NCI-H774 (cell line): ENCODE measurements around the gene ACR.

ENCODE experiments used
- DNase-seq: peaks from one replicate; lab custom pipeline; 2025; lab: John Stamatoyannopoulos, UW

ACR gene

DNA sequence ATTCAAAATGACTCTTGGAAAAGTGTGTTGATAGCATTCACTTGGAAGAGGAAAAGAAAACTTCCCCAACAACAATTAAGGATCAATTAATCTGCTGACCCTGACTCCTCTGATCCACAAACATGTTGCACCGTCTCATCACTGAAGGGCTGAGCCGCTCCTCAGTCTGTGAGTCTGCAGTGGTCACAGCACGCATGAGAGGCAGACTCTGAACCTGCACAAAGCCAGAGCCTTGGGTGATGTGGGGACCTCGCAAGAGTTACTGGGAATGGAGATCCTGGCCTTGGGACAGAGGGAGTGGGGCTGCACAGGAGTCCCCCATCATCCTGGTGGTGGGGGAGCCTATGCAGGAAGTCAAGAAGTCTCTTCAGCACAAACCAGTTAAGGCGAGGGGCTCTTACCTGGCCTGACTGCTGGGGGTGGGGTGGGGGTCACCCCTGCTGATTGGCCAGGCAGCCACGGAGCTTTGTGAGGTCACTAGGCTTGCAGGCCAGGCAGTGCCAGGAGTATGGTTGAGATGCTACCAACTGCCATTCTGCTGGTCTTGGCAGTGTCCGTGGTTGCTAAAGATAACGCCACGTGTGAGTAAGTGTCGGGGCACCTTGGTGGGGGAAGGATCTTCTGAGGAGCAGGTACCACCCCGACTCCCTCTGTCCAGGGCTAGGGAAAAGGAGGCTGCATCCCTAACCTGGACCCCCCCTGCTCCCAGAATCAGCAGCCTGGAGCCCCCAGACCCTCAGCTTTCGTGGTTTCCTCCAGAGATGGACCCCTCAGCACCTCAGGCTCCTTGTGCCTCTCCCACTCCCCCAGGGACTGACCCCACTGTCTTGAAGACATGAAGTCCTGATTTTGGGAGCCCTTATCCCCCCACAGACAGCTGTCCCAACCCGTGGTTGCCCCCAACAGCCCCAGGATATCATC, at the start of gene ACR:
ACR (plus strand) TSS at position 477 of the 921 bp plus-strand sequence; CDS start at position 509, 32 bp downstream.
- no peak for DNase-seq

DNA sequence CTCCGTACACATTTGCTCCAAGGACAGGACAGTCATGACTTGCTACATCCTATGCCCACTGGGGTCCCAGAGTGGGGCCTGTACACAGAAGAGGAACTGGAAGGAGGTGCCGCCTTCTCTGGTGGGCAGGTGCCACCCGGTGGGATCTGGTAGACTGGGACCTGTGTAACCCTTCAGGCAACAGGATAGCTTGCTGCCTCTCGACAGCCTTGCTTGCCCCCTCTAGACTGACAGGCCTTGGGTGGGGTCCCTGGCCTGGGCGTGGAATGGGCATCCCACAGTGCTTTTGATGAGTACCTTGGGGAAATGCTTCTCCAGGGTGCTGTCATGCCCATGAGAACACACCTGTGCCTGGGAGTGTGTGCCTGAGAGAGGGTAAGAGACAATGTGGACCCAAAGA, 49.6 kb upstream of the ACR start:
- DNase-seq, result no peak

DNA sequence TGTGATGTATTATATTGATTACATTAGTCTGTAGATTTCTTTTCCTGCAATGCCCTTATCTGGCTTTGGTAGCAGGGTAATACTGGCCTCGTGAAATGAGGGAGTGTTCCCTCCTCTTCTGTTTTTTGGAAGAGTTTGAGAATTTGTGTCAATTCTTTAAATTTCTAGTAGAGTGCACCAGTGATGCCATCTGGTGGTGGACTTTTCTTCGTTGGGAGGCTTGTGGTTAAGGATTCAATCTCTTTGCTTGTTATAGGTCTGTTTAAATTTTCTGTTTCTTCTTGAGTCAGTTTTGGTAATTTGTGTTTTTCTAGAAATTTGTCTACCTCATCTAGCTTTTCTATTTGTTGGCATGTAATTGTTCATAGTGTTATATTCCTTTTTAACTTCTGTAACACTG, 46.5 kb upstream of the ACR start:
- no peak for DNase-seq

DNA sequence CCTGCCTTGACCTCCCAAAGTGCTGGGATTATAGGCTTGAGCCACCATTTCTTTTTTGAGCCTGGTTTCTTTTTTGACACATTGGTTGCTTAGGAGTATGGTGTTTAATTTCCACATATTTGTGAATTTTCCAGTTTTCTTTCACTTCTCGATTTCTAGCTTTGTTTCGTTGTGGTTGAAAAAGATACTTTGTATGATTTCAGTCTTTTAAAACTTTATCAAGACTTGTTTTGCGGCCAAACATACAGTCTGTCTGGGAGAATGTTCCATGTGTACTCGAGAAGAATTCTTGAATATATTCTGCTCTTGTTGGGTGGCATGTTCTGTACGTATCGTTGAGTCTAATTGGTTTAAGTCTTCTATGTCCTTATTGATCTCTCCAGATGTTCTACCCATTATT, 44.5 kb upstream of the ACR start:
- DNase-seq, result no peak

DNA sequence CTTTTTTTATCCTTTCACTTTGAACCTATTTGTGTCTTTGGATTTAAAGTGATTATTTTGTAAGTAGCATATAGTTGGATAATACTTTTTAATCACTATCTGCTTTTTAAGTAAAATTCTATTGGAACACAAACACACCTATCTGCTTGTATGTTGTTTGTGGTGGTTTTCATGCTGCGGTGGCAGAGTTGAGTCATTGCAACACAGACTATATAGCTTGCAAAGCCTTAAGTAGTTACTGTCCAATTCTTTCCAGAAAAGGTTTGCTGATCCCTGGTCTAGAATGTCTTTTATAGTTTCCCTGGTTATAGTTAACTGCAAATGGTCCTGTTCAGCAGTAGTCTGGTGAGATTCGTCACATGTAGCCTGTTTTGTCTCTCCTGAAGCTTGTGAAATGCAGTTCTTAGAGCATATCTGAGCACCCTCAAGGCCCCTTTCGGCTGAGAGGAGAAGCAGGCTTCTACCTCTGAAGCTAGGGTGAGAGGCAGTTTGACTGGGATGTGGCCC, 43.9 kb upstream of the ACR start:
- DNase-seq, result no peak

DNA sequence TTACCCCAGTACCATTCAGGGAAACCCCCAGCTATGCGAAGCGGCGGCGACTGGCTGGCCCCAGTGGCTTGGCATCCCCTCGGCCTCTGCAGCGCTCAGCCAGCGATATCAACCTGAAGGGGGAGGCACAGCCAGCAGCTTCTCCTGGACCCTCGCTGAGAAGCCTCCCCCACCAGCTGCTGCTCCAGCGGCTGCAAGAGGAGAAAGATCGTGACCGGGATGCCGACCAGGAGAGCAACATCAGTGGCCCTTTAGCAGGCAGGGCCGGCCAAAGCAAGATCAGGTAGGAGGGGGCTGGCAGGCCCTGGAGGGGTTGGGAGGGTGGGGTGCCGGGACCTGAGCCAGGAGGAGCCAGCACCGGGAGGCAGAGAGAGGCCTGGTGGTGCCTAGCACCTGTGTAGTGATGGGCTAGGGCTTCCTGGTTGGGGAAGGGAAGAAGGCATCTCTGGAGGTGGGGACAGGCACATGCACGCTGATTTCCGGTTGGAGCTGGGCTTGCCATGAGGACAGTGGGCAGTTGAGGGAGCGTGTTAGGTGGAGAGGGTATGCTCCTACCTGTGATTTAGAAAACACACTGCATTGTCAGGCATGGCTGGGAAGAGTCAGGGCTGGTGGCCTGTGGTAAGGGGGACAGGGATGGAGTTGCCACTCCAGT, 43.1 kb upstream of the ACR start:
- DNase-seq, result no peak

DNA sequence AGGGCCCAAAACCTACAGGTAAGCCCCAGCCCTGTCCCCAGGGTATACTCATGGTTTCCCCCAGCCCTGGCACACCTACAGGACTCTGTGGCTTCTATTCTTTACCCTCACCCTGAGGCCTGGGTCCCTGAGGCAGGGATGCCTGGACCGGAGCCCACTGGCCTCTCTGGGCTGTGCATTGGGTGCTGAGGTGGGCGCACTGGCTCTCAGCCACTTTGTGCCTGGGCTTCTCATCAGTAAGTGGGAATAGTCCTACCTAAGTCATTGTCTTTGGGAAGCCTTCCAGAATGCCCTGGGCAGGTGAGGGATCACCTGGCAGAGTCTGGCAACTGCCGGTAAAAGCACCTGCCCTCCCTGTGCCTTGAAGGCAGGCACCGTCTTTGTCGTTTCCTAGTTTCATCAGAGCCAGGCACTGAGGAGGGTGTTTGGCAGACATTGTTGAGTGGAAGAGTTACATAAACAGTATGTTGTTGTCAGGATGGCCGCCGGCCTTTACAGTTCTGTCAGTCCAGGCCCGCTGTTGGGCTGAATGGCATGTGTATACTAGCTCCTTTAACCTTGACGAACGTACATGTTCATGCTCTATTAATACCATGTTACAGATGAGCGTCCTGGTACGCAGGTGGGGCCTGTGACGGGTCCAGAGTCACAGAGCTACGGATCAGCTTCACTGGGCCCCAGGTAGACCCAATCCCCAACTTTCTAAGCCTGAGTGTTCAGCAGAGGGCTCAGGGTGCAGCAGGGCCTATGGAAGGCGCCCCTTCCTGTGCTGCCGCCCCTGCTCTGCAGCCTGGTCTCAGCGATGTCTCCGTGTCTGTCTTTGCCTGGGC, 42.4 kb upstream of the ACR start:
- DNase-seq, result no peak

DNA sequence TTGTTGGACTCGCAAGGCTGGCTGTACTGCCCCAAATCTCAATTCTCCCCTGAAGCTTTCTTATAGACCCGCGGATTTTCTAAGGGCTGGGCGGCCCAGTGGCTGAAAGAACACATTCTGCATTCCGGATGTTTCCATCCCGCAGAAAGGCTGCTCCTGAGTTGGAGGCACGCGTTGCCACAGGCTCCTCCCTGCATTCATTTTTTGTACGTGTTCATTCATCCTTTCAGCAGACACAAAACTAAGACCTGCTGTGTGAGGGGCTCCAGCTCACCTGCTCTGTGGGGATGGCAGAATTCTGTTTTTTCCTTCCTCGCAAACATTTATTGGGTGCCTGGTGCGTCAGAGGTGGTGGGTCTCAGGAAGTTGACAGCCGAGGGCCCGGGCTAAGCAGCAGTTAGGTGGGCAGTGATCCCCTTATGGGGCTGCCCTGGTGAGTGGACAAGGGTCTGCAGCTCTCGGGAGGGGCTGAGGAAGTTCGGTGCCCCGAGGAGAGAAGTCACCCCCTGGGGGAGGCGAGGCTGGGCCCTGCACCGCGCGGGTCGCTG, 41.7 kb upstream of the ACR start:
- DNase-seq, result no peak

DNA sequence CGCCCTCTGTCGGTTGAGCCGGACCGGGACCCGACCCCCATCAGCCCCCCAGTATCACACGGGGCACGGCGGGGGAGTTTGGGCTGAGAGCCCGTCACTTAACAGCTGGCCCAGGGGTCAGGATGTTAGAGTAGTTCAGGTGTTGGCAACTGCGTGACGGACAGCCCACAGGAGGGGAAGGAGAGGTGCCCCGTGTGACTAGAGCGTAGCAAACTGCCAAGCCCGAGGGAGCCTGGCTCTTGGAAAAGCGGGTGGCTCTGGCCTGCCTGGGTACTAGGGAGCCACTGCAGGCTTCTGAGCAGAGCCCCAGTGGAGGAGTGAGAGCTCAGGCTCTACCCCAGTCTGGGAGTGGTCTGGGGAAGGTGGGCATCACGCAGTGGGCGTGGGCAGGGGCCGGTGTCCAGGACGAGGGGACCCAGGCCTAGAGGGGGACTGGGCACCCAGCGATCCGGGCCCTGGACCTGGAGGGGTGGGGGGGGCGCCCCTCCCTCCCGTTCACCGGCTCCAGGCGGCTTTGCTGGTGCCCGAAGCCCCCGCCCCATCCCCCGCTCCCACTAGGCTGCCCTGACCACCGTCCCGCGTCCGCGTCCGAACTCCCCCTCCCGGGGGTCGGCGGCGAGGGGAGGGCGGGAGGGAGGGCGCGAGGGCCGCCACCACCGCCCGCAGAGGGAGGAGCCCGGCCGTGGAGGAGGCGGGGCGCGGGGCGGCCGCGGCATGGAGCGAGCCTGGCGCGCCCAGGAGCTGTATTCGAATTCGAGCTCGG, 41.0 kb upstream of the ACR start:
- DNase-seq, result no peak

DNA sequence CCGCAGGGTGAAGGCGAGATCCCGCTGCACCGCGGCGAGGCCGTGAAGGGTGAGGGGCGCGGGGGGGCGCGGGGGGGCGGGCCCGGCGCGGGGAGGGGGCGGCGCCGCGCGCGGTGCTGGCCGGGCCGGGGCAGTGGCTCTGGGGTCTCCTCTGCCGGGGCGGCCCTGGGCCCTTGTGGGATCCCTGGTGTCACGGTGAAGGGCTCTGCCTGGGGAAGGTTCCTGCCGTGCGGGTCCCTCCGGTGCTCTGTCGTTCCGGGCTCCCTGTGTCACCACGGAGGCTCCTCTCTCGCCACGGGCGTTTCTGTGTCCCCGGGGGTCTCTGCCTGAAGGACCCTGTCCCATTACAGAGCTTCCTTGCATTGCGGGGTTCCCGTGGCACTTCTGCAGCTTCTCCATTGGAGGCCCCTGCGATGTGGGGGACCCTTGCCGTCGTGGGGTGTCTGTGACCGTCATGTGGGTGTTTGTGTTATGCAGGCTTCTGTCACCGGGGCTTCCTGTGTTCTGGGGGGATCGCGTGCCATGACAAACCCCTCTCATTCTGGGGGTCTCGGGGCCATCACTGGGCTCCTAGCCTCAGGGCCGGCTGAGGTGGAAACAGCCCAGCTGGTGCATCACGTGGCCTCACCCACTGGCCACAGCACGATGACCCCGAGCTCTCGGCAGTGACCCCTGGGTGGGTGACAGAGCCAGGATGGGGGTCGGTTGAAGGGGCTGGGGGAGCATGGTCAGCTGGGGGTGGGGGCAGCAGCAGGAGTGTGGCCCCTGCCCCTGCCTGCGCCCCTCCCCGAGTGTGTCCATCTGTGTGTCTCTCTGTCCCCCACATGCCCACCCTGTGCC, 40.1 kb upstream of the ACR start:
- no peak for DNase-seq

DNA sequence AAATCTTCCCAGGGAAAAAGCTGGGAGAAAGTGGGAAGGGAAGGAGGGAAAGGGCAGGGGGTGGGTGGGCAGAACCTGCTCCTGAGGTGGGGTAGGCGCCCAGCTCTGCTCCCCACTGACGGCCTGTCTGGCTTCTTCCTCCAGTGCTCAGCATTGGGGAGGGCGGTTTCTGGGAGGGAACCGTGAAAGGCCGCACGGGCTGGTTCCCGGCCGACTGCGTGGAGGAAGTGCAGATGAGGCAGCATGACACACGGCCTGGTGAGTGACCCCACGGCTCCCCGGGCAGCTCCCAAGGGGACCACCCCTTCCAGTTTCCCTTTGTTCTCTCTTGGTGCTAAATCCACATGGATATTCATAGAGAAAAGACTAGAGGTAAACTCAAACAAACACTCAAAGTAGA, 39.5 kb upstream of the ACR start:
- DNase-seq, result no peak

DNA sequence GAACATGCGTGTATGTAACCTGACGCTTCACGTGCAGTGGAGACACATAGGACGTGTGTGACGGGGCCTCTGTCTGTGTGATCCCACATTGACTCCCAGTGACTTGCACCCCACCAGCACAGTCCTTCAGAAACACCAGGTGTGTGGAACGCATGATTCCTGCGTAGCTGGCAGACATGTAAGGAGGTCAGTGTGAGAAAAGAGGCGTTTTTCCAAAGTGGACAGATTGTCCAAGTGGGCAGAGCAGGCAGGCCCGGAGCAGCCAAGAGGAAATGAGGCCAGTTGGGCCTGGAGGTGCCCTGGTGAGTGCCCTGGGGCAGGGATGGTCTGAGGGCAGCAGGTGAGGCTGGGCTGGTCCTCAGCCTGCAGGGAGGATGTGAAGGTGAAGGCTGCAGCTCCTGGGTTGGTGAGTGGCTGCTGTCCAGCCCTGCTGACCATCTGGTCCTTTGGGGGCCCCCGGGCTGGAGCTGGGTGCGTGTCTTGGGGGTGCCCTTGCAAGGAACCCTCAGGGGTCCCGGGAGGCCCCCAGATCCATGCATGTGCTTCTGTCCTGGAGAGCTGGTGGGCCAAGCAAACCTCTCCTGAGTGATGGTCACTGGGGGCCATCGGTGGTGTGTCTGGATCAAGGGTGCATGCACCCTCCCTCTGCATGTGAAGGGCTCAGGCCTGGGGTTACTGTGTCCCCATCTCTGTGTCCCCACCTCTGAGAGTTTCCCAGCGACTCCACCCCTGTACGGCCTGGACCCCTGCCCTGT, 38.8 kb upstream of the ACR start:
- DNase-seq, result no peak

DNA sequence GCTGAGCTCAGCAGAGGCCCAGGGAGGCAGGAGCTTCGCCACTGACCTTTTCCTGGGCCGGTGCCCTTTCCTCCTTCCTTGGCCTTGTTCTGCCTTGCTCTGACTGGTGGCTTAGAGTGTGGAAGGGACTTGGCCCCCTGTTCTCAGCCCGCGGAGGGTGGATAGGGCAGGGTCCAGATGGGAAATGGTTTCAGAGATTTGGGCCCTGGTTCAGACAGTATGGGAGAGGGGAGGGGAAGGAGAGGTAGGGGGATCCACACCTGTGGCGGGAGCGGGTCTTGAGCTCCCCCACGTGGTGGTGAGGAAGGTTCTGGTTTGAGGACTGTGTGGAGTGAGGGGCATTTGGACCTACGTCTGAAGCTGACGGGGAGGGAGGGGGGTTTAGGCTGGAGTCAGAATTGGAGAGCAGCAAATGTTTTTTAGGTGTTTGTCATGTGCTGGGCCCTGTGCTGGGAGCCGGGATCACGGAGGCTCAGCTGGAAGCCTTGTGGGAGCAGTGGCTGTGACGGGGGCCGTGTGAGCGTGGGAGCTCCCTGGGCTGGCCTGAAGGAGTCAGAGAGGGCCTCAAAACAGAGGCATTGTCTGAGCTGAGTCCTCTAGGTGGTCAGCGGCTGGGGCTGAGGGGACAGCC, 38.1 kb upstream of the ACR start:
- DNase-seq, result no peak

DNA sequence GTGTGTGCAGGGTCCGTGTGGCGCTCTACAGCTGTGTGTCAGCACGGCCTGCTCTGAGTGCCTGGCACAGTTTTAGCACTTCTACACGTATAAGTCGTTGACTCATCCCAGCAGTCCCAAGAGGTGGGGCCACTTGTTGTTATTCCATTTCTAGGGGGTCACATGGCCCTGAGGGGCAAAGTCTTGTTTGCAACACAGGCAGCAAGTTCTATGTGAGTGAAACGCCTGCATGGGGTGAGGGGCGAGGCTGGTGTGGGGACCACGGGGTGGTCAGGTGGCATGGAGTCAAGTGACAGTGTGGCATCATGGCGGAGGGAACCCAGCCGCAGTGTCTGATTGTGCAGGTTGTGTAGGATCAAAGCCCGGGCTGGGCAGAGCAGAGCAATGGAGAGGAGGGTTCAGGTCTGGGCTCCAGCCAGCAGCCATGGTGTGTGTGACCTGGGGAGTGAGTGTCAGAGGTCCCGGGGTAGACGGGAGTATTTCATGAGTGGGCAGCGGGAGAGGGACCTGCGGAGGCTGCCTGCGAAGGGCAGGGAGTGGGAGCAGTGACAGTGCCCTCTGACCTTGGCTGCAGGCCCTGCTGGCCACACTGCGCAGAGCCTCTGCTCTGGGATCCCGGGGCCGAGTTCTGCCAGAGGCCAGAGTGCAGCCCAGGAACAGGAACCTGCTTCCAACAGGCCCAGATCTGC, 37.5 kb upstream of the ACR start:
- DNase-seq, result no peak

DNA sequence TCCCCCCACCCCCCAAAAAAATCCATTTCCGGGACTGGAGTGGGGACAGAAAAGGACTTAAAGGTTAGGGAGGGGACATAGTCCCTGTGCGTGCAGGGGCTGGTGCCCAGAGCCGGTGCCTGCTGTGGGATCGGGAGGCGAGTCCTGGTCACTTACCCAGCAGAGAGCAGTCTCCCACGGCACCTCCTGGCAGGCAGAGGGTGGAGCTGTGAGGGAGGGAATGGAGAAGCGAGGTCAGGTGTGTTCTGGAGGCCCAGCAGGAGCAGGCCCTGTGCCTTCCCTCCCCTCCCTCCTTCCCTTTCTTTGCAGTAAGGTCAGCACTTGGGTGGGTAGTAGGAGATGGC, 37.0 kb upstream of the ACR start:
- DNase-seq, result no peak

DNA sequence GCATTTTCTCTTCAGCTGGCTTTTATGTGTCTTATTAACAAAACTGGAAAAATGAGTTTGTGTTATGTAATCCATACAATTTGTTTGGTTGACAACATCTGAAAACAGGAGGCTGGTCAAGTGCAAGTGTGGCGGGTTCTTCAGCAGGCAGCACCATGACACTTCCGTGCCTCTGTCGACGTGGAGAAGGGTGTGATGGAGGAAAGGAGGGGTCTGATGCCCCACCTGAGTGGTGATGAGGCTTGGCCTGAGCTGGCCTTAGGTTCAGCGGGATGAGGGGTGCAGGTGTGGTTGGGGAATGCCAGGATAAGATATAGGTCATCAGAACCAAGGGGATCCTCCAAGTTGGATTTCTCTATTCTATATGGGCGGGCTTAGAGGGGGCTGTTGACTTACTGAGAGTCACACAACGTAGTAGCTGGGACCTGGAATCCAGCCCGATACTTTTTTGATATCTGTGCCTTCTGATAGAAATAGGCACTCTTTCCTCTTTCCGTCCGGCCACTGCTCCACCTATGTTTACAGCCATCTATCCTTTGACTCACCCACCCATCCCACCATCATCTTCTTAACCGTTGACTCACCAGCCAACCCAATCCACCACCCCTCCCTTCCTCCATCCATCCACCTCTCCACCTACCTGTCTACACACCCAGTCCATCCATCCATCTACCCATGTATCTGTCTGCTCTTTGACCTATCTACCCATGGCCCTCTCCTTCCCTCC, 36.4 kb upstream of the ACR start:
- no peak for DNase-seq

DNA sequence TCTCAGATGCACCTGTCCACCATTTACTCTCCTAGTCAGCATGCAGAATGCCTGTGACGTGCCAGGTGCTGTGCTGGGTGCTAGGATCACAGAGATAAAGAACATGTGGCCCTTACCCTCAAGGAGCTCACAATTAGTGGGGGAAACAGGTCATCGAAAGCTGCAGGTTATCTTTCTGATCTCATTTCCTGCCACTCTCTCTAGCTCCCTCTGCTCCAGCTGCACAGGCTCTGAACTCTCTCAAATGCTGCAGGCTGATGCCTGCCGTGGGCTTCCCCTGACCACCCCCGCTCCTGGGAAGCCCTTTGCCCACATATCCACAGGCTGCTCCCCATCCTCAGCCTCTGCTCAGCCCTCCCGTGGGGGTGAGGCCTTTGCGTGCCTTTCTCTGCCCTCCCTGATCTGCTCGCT, 35.7 kb upstream of the ACR start:
- DNase-seq, result no peak
